ENCODE data around the gene MTARC1.

Gene MTARC1

GRCh38 chr1:220819467-220820026, 32.8 kb downstream of the MTARC1 start:
- in situ Hi-C loops (cut with HindIII; ENCODE audit: low sequenced_read_pairs): no loop called here
- H3K4me3 ChIP-seq (ENCODE audit: low read depth, low read length): no peak overlapping the region
- no peak for TF ChIP-seq CTCF (IDR thresholded peaks at IDR 0.05; ENCODE audit: low read depth, low read length, missing control alignments)
- no peak for DNase-seq (ENCODE audit: low read depth)

DNA sequence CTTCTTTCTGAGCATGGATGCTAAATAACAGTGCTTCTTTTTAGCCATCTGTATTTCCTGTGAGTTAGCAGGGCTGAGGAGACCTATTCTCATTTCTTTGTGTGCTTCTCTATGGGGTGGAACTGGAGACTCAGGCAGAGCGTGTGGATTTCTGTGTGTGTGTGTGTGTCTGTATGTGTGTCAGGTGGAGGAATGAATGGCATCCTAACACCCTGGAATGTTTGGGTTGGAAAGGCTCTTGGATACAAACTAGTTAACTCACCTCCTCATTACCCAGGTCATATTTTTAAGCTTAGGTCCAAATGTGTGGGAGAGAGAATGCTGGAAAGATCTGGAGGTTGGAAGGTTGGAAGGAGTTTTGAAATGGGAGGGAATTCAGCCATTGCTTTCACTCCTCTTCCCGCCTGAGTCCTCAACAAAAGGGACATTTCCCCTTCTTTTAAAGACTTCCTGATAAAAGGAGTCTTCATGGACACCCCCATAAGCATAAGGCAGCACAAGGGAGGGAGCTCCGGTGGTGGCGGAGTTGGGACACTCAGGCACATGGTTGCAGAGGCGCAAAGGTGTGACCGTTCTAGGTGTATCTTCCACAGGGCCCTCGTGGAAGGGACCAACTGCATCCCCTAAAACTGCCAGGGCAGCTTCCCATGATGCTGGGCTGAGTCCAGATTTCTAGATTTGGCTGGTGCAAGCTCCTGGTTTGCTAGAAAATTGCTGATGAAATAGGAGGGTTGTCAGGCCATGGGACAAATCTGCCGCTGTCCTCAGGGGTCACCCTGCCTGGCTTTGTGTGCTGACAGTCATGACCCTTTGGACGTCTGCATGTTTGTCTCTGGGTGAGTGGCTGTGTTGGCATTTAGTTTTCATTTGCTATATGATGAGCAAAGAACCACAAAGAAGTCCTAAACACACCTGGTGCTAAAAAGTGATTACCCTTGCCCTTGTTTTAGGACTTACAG, 37.6 kb downstream of the MTARC1 start:
- in situ Hi-C loops (cut with HindIII; ENCODE audit: low sequenced_read_pairs): no loop called here
- no peak for DNase-seq (ENCODE audit: low read depth)
- no peak for TF ChIP-seq CTCF (IDR thresholded peaks at IDR 0.05; ENCODE audit: low read depth, low read length, missing control alignments)
- no peak overlapping the region for H3K4me3 ChIP-seq (ENCODE audit: low read depth, low read length)

DNA sequence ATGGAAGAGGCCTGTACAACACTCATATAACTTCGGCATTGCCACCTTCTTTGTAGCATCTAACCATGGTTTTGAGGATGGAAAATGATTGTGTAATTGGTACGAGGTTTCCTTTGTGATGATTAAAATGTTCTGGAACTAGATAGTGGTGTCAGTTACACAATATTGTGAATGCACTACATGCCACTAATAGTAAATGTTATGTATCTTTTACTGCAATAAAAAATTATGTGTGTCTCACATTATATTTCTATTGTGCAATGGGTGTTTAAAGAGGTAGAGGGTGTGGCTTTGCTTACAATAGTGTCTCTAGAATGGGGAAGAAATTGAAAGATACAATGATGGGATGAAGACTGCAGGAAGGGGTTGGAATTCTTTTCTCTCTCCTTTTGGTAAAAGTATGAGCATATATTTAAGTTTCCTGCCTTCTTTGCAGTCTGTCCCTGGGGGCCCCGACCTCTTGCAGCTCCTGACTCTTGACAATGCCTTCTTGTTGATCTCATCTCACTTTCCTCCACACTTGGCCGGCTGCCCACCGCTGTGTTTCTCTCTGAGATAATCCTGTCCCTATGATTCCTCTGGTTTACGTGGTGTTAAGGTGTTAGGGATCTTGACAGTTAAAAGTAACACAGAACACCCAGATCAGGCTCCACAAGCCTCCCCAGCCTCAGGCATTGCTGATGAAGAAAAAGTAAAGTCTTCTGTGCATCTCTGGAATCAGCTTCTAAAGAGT, 39.3 kb downstream of the MTARC1 start:
- no peak for DNase-seq (ENCODE audit: low read depth)
- H3K4me3 ChIP-seq (ENCODE audit: low read depth, low read length): no peak overlapping the region
- in situ Hi-C loops (cut with HindIII; ENCODE audit: low sequenced_read_pairs): no loop called here
- TF ChIP-seq CTCF (IDR thresholded peaks at IDR 0.05; ENCODE audit: low read depth, low read length, missing control alignments): no peak

DNA sequence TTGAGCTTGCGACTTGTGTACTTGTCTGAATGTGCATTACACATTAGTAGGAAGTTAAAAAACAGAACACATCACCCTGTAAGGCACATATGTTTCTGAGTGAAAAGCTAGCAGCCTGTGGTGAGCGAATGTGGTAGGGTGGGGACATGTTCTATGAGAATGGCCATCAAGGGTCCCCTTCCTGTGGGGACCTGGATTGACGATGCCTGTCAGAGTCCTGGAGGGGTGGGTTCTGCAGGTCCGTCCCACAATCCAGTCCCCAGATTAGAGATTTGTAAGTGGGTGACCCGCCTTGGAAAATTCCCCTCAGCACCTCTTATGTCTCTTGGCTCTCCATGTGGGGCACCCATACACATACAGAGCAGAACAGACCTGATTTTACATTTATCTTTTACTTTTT, 40.0 kb downstream of the MTARC1 start:
- TF ChIP-seq CTCF (IDR thresholded peaks at IDR 0.05; ENCODE audit: low read depth, low read length, missing control alignments): no peak
- in situ Hi-C loops (cut with HindIII; ENCODE audit: low sequenced_read_pairs): no loop called here

DNA sequence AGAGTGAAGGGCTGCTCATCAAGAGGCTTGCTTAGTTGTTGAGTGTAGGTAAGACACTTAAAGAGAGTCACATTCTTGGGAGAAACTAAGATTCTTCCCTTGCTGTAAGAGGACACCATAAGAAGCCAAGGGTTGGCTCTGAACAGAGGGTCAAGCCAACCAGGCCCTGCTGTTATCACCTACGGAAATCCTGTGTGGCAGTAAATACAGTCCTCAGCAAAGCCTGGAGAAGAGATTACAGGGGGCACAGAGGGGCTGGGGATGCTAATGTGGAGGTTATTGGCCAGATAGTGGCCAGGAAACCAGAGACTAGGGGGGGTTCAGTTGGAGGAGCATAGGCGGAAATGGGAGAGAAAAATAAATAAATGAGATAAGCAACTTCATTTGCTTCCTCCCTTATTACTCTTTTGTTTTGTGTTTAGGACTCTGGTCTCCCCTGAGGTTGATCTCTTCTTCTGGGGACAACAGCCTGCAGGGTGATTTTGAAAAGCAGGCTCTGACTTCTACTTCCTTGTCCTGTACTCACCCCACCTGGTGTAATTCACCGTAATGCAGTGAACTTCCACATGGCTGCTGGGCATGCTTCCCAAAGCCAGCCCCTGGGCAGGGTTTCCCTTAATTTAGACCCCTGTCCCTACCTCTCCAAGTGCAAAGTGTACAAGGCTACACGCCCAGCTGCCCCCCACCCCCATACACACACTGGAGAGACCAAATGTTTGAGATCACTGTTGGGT, 40.9 kb downstream of the MTARC1 start:
- in situ Hi-C loops (cut with HindIII; ENCODE audit: low sequenced_read_pairs): no loop called here
- no peak overlapping the region for H3K4me3 ChIP-seq (ENCODE audit: low read depth, low read length)
- no peak for TF ChIP-seq CTCF (IDR thresholded peaks at IDR 0.05; ENCODE audit: low read depth, low read length, missing control alignments)
- no peak for DNase-seq (ENCODE audit: low read depth)

More for the DNA sequence above, 40.0 kb downstream of the MTARC1 start:
- DNase-seq (ENCODE audit: low read depth): no peak
- H3K4me3 ChIP-seq (ENCODE audit: low read depth, low read length): no peak overlapping the region

GRCh38 chr1:220828179-220828490, 41.4 kb downstream of the MTARC1 start:
- DNase-seq (ENCODE audit: low read depth): no peak
- TF ChIP-seq CTCF (IDR thresholded peaks at IDR 0.05; ENCODE audit: low read depth, low read length, missing control alignments): no peak
- in situ Hi-C loops (cut with HindIII; ENCODE audit: low sequenced_read_pairs): no loop called here
- H3K4me3 ChIP-seq (ENCODE audit: low read depth, low read length): no peak overlapping the region

All from astrocyte of the cerebellum (primary cell).